Upper lobe of left lung (tissue), 4 donors: ENCODE measurements around the gene FRMPD2.
"Not testable (repeated sequence)": the region's sequence is repeated elsewhere in the genome, so short reads cannot be mapped to it uniquely, and the experiment has no call there.

Experiments used
- CTCF ChIP-seq, 6 experiments: fragments of 450-650 bp in 4 of 6; fragments of 200-600 bp in 2 of 6; sonication (generic) in 2 of 6; IDR thresholded peaks; one replicate each; pipeline ENCODE4 v1.5.1; 2016 to 2019; ENCODE audit warnings: antibody characterized with exemption in 6 of 6
- EP300 ChIP-seq, 4 donors: sonication (generic); formaldehyde crosslinking; IDR thresholded peaks; one replicate each; pipeline ENCODE4 v1.5.1; 2017; ENCODE audit warnings: antibody characterized with exemption in 4 of 4, control low read depth in 2 of 4
- POLR2A ChIP-seq, 4 donors: fragments of 450-650 bp; IDR thresholded peaks; one replicate each; pipeline ENCODE4 v1.5.1; 2016 to 2017; ENCODE audit warnings: antibody characterized with exemption in 4 of 4, mild to moderate bottlenecking in 2 of 4
- POLR2AphosphoS5 ChIP-seq, 2 donors: sonication (generic); formaldehyde crosslinking; IDR thresholded peaks; one replicate each; pipeline ENCODE4 v1.5.1; 2017; ENCODE audit warnings: antibody characterized with exemption in 2 of 2

GRCh38 chr10:48128954-48129353 lies 145.5 kb downstream of the FRMPD2 start:
- not testable (repeated sequence) for TF ChIP-seq CTCF, POLR2A, POLR2AphosphoS5, EP300 (IDR thresholded peaks at IDR 0.05)
